Stimulated activated CD4-positive, alpha-beta T cell treated with anti-CD3 and anti-CD28 coated beads, TNF-alpha, amount 100 ng/mL, for 1 hour (primary cell): Measurements from ENCODE around the gene TP63.
"Not testable (repeated sequence)": the region's sequence is repeated elsewhere in the genome, so short reads cannot be mapped to it uniquely, and the experiment has no call there.

ENCODE experiments used
- DNase-seq, 3 donors: peaks; one replicate each; pipeline ENCODE4 v3.0.0-alpha.2; 2020; ENCODE audit warnings: low read depth in 3 of 3, low spot score in 1 of 3

Gene TP63

DNA sequence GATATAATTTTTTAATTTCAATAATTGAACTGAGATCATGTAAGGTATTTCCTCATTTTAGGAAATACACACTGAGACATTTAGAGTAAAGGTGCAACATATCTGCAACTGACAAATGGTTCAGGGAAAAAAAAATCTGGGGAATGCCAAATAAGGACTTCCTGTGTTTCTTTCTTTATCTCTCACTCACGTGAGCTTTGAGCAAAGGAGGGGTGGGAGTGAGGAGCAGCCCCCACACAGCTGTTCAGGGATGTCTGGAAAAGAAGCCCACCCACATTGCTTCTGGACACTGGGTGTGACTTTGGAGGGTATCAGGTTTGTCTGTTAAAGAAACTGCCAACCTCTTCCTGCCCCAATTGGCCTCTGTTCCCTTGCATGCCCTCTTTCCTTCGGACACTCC lies 5.6 kb upstream of the TP63 start:
- no peak for DNase-seq

DNA sequence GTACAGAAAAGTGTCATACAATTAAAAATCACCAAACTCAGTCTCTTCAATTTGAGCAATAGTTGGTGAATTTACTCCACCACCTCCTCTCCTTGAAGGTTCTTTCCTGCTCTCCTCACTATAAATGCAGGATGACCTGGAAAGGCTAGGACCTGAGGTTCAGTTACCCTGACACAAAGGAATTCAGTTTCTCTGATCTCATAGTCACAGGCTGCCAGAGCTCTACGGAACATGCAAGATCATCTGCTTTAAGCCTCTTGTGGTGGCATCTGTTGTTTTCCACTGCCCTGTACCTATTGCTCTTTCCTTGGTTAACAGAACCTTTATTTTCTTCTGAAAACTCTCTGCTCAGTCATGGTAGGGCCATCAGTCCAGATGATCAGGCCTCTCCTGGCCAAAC lies 4.9 kb upstream of the TP63 start:
- no peak for DNase-seq

DNA sequence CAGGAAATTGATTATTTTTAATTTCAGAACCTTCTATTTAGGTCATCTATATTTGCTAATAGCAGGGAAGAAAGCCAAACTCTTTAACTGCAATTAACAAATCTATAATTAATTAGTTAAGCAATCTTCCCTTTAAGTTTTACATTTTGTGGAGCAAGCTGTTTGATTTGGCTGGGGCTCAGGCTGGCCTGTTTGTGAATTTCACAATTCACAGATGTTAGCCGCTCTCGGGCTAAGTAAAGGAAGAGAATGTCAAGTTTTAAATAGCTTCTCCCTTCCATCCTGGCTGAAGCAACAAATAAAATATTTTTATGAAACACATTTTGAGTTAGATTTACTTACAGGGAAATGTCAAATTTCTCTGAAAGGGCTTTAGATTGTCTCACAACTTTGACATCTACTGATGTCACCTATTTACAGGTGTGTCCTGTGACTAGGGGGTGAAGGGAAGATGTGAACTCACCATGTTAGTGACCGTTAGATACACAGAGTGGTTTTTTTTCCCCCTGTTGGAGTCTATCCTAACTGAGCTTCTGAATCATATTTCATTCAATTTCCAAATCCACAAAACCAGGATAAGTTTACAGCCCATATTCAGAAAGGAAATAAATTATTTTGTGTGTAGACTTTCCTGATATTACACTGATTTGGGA lies 1.3 kb upstream of the TP63 start:
- no peak for DNase-seq

DNA sequence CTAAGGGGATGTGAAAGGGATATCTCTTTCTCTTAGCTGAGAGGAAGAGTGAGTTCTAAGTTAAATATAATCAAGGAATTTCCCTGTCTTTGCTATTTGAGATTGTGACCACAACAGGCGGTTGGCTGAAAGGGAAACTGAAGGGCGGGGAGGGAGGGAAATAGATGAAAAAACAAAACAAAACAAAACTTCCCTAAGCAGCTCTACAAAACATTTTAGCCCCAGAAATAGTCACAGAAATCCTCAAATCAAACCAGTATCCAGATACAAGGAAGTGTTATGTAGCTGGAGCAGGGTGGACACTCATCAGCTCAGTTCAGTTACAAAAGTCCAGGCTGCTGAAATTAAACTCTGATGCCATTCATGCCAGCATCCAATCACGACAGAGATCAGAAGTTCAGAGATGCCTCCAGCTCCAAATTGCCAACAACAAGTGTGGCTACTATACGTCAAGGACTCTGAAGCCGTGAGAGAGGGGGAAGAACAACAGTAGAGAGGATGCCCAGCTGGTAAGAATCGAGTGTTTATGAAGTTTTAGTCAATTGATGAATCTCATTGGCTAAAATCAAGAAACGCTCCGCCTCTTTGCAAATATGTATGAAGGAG lies 319 bp upstream of the TP63 start:
- no peak for DNase-seq

DNA sequence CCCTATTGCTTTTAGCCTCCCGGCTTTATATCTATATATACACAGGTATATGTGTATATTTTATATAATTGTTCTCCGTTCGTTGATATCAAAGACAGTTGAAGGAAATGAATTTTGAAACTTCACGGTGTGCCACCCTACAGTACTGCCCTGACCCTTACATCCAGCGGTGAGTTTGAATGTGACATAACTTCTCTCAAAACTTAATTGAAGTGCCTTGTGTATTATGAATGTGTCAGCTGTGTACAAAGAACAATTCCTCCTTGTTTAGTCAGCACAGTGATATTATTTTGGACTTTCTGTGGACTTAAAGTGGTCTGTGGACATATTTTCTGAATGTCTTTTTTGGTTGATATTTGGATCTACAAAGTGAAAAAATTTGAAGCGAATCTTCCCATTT lies 220 bp downstream of the TP63 start:
- no peak for DNase-seq

DNA sequence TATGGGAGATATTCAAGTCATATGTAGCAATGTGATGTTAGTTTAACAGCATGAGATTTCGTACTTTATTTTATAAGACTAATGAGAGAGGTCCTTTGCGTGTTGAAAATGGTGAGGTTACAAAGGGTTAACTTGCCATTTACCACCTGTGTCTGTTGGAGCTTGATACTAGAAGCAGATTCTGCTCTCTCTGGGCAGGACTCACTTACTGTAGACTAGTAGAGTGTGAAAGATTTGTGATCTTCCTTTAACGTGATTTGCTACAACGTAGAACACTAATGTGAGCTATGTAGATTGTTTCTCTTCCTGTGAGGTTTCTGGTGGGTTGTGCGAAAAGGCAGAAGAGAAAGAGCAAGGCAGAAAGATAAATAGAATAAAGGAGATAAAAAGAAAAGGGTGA lies 1.1 kb downstream of the TP63 start:
- no peak for DNase-seq

DNA sequence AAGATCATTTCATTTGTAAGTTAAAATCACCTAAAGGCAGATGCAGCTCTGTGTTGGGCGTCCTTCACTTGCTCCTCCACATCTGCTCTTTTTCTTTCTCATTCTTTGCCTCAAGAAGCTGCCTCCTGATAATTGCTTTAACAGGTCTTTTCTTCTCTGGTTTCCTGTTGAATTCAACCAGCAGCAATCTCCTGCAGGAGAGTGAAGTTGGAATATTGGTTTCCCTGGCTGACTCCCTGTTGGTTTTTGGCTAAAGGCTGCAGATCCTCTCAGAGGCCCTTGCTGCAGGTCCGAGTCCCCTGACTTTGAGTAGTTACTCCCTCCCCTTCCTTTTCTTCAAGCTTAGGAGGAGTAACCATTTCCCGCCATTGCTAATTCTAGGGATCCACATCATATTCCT lies 4.2 kb downstream of the TP63 start:
- DNase-seq: no peak

DNA sequence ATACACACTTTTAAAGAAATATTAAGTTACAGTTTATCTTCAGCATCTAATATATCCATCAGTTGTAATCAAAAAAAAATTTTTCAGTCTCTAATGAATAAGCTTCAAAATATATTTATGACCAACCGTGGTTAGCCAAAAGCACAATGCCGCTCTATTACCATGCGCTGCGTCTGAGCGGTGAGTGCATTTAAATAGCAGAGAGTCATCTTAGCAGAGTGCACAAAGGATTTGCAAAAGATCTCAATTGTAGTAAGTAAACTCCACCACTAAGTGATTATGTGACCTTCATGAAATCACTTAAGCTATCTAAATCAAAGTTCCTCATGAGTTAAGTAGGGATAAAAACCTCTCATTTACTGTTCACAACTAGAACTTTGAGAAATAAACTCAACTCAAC lies 4.9 kb downstream of the TP63 start:
- DNase-seq: no peak

DNA sequence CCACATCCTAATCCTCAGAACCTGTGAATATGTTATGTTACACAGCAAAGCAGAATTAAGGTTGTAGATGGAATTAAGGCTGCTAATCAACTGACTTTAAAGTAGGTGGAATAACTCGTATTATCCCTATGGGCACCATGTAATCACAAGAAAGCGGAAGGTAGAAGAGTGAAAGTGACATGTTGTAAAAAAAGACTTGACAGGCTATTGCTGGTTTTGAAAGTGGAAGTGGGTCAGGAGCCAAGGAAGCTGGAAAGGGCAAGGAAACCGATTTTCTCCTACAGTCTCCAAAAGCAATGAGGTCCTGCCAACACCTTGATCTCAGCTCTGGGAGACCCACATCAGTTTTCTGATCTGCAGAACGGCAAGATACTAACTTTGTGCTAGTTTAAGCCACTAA lies 6.6 kb downstream of the TP63 start:
- no peak for DNase-seq

DNA sequence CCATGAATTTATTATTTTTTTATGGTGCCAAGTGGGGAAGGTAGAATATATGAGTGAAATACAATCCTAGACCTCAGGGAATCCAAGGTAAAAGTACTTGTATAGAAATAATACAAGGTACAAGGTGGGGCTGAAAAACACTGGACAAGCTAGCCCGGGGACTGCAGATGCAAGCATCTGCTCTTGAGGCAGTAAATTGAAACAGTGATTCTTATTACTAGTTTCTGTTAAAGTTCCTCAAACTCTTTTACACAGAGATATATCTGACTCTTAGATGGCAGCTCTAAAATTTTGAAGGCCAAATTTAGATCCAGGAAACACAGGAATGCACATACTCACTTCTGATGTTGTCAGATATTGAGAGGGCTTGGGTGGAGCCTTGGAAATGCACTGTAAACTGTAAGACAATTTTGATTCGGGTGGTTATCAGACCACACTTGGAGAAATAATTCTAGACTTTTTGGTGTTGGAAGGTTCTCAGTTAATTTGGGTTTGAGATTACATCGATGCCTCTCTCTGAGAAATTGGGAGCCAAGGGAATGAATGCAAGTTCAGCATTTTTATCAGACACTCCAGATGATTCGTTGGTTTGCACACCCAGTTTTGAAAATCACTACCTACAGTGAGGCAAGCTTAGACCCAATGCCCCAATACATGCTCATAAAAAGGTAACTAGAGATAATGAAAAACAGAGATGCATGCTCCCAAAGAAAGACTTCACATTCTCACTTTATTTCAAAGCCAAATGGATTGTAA lies 7.3 kb downstream of the TP63 start:
- DNase-seq: no peak

DNA sequence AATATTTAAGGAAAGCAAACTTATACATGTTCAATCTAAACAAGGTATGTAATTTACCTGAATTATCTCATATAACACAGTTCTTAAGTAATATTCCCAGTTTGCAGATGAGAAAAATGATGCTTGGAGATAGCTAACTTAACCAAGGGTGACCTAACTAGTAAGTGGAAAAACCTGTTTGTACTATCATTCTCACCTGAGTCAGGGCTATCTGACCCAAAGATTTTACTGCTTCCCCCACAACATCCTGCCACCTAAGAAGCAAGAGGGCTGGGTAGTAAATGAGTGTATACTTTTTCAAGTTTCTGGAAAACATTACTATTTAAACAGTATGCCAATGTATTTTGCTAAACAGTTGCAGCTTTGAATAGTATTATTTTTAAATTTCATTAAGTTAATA lies 10.6 kb downstream of the TP63 start:
- DNase-seq: no peak

DNA sequence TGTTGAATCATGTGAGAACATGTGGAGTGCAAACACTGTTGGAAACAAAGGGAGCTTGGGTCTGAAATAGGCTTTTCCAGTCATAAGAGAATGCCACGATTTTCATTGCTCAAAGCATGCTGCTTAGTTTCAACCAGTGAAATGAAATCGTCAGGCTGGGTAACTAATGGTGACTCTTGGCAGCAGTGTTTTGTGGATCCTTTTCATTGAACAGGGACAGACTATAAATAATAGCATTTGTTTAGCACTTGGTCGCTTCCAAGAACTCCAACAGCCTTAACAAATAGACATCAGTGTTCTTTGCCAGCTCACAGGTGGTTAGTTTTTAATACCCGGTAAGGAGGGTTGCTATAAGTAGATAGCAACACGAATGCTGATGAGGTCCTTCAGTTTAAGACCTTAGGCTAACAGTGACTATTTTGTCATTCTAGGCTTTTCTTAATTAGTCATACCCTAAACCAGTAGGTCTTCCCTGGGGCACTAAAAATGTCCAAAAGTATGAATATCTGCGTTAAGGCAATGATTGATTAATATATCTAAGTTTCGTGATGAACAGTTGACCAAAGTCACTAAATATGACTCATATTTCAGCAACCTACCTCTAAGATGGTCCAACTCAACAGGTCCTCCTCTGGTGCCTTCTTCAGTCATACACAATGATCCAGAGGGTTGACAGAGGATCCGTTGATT lies 15.8 kb downstream of the TP63 start:
- no peak for DNase-seq

DNA sequence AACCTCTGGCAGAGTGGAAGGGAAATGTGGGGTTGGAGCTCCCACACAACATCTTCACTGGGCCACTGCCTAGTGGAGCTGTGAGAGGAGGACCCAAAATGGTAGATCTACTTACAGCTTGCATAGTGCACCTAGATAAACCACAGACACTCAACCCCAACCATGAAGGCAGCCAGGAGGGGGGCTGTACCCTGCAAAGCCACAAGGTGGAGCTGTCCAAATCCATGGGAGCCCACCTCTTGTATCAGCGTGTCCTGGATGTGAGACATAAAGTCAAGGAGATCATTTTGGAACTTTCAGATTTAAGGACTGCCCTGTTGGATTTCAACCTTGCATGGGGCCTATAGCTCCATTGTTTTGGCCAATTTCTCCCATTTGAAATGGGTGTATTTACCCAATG lies 20.9 kb downstream of the TP63 start:
- no peak for DNase-seq

DNA sequence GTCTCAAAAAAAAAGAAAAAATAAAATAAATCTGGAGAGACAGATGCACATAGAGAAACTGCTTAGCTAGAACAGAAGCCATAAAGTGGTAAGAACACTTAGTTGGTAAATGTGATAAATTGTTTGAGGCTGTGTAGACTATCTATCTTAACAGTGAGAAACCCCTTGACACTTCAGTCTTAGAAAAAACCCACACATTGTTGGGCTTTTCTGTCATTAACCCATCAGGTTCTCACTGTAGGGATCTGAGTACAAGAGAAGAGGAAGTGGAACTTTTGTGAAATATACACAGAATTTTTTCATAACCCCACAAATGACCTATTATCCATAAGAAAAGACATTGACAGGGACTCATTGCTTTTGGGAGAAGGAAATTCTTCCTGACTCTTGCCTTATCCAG lies 24.4 kb downstream of the TP63 start:
- no peak for DNase-seq

DNA sequence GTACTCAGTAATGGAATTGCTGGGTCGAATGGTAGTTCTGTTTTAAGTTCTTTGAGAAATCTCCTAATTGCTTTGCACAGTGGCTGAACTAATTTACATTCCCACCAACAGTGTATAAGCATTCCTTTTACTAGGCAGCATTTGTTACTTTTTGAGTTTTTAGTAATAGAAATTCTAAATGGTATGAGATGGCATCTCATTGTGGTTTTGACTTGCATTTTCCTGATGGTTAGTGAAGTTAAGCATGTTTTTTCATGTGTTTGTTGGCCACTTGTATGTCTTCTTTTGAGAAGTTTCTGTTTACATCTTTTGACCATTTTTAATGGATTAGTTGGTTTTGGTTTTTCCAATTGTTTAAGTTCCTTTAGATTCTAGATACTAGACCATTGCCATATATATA lies 28.4 kb downstream of the TP63 start:
- DNase-seq: no peak

DNA sequence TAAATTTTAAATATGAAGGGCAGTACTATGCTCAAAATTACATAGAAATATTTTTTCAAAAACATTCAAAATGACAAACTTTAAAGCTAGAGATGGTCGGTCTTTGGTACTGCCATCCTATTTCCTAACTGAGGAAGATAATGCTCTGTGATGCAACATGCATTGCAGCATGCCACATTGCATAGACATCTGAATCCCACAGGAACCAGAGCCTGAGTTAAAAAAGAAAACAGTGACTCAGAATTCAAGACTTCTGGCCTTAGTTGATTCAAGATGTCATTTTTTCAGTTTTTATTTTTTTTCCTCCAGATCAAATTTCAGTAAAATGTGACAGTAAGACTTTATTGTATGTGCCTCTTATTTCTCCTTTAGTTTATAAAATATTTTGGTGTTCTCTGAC lies 33.1 kb downstream of the TP63 start:
- no peak for DNase-seq

DNA sequence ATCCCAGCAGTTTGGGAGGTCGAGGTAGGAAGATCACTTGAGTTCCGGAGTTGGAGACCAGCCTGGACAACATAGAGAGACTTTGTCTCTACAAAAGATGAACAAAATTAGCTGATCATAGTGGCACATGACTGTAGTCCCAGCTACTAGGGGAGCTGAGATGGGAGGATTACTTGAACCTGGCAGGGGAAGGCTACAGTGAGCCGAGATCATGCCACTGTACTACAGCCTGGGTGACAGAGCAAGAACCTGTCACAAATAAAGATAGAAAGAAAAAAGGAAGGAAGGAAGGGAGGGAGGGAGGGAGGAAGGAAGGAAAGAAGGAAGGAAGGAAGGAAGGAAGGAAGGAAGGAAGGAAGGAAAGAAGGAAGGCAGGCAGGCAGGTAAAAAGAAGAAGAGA lies 41.2 kb downstream of the TP63 start:
- not testable (repeated sequence) for DNase-seq

DNA sequence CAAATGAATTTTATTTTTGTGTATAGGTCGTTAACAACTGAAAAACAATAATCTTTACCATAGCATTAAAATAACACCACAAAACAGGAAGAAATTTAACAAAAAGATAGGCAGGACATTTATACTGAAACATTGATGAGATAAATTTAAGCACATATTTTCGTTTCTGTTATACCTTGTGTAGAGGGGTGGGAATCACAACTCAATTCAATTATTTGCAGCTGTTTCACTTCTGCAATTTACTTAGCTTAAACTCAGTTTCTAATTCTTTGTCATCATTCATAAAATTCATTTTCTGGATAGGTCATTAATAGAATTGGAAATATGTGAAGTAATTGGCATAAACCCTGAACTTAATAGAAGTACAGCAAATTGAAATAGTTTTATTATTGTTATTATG lies 42.3 kb downstream of the TP63 start:
- DNase-seq: no peak

DNA sequence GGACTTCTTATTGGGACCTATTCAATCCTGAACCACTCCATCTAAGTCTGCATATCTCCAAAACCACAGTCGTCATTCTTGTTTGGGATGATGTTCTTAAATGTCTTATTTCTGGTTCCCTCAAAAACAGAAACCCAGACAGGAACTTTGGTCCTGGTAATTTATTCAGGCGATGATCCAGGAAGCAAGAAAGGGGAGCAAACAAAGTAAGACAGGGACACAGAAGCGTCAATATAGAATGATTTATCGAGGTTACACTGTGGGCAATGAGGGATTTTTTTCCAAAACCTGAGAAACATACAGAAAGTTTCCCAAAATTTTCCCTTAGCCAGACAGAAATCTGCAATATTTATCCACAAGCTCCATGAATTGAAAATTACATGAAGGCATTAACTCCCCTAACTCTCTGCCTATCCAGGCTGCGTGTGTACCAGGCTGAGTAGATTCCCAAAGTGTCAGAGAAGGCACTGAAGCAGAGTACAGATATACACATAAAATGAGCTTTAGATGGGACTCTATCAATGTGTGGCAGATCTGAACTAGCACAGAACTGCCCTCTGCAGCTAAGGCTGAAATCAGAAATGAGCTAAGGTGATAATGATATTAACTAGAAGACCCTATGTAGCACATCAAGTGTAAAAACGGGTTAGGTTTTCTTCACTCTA lies 43.2 kb downstream of the TP63 start:
- DNase-seq: no peak

DNA sequence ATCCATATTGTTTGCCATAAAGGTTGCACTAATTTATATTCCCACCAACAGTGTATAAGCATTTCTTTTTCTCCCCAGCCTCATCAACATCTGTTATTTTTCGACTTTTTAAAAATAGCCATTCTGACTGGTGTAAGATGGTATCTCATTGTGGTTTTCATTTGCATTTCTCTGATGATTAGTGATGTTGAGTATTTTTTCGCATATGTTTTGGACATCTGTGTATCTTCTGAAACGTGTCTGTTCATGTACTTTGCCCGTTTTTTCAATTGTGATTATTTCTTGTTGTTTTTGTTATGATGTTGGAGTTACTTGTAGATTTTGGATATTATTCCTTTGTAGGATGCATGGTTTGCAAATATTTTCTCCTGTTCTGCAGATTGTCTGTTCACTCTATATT lies 46.5 kb downstream of the TP63 start:
- no peak for DNase-seq

DNA sequence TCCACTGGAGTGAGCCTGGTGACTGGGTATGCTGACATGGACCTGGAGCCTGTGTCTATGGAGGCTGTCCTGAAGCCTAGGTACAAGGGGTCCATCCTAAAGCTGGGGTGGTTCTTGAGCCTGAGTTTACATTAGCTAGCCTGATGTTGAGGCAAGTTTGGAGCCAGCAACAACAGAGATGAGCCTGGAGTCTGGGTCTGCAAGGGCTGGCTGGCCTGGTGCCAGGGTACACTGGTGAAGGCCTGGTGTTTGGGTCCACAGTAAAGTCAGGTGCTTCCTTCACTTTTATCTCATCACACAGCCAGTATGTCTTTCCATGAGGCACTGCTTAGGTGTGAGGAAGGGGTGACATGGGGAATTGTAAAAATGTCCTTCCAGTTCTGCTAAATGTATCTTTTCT lies 49.5 kb downstream of the TP63 start:
- no peak for DNase-seq
